Mammary epithelial cell (primary cell): Measurements from ENCODE around the gene LRRC14B.

ENCODE experiments used
- CTCF ChIP-seq, 2 donors: IDR thresholded peaks in 1 of 2; conservative IDR thresholded peaks in 1 of 2; 2 replicates each; pipeline ENCODE4 v1.5.1; 2011 to 2012; ENCODE audit warnings: inconsistent platforms in 2 of 2, low read length in 2 of 2, mild to moderate bottlenecking in 2 of 2, control low read depth in 1 of 2, low read depth in 1 of 2; ENCODE audit not compliant: insufficient read depth in 1 of 2; ENCODE audit errors: extremely low read depth in 1 of 2
- EZH2 ChIP-seq: IDR thresholded peaks from 2 replicates; pipeline ENCODE4 v1.6.1; 2012; ENCODE audit warnings: low read length, inconsistent platforms, borderline replicate concordance

- TF ChIP-seq CTCF (conservative IDR thresholded peaks at IDR 0.05 in 1 of 2, IDR thresholded peaks at IDR 0.05 in 1 of 2; ENCODE audit: extremely low read depth in 1 of 2, insufficient read depth in 1 of 2, low read depth in 1 of 2, low read length in 2 of 2), result no peak
- TF ChIP-seq EZH2, result no peak
Measured at GRCh38 chr5:149745-150485, 41.4 kb upstream of the LRRC14B start.
